Activated naive CD8-positive, alpha-beta T cell treated with anti-CD3 and anti-CD28 coated beads, Interleukin-2, amount 50 U/mL, for 16 hours (primary cell): ENCODE results near the gene HIGD1A.
A peak's percentile ranks its signal among the peaks of the same experiment; 100 is the strongest.

Source experiments
- DNase-seq: peaks from one replicate; pipeline ENCODE4 v3.0.0-alpha.2; 2020; ENCODE audit warnings: low read depth, low spot score

HIGD1A gene

GRCh38 chr3:42804106-42804830 is at the start of gene HIGD1A:
Gene HIGD1A, minus strand, starts transcription at chr3:42804490. Its CDS starts 10,237 bp downstream, at chr3:42794253.
- DNase-seq, result peak; percentile 89

DNA sequence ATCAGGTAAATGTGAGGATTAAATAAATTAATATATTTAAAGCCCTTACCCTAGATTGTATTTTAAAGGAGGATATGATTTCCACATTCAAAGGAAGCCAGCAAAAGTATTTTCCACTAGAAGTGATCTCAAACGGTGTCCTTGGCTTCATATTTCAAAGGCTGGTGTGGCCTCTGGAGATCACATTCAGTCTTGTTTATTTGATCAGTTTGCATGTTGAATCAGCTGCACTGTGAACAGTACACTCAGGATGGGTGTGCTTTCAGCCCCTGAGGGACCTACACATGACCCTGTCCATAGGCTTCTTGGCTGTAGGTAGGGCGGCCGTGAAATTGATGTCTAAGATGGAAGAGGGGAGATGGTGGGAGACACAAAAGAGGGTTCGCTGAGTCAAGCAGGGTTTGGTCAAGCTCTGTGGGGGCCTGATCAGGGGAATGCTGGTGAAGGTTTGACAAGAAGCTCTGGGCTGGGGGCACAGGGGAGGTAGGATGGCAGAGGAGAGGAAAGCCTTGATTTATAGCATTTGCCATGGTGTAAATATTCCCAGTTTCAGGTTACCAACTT is 49.5 kb upstream of the HIGD1A start:
- no peak for DNase-seq

DNA sequence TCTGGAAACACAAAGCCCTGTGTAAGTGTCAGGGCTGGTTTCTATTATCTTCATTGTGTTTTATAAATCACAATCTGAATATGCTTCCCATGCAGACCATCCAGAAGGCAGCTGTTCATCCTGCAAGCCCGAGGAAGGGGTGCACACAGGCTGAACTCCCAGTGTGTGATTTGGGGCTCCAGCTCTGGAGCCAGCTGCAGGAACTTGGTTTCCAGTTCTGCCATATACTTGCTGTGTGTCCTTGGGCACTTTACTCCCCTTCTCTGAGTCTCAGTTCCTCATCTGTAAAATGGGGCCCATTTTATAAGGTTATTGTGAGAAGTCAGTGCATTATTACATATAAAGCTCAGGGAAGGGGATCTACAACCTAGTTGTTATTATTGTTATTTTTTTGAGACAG is 48.8 kb upstream of the HIGD1A start:
- DNase-seq, result no peak

DNA sequence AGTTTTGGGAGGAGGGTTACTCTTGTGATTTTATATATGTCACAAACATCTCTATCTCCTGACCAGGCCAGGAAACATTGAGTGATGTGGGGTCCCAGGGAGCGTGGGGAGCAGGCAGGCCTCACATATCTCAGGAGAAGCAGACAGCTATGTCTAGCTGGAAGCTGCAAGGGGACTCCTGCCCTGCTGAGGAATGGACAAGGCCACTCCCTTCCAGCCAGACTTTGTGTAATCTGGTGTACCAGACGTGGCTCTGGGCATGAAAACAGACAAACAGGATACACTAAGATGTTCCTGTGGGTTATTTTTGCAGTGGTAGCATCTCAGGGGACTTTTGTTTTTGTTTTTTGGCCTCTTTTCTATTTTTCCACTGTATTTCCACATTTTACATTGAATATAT is 48.2 kb upstream of the HIGD1A start:
- DNase-seq, result no peak

DNA sequence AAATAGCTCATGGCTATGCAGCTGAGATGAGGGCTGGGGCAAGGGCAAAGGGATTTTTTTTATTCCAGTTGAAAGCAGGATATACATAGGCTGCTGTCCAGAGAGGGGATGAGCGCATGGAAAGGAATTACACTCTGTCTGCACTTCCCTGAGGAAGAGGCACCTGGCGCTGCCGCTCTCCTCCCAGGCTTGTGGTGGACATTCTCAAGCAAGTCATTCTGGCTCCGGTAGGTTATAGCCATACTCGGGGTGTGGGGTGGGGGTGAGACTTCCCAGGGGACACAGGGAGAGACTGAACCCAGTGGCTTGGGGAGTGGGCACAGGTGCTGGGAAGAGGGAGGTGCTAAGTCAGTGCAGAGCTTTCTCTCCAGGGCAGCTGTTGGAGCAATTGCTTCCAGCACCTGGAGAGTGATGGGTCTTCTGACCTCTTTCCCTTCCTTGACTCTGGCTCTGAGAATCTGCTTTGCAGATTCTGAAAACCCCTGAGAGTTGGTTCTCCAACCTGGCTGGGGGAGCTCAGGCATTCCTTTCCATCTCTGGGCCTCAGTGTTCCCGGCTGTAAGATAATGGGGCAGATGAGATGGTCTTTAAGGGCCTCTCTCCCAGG is 47.0 kb upstream of the HIGD1A start:
- DNase-seq, result no peak

GRCh38 chr3:42850263-42850662 is 46.0 kb upstream of the HIGD1A start:
- no peak for DNase-seq

- no peak for DNase-seq
Observed at GRCh38 chr3:42849017-42849416, 44.7 kb upstream of the HIGD1A start.

GRCh38 chr3:42847731-42848130 is 43.4 kb upstream of the HIGD1A start:
- DNase-seq, result no peak

DNA sequence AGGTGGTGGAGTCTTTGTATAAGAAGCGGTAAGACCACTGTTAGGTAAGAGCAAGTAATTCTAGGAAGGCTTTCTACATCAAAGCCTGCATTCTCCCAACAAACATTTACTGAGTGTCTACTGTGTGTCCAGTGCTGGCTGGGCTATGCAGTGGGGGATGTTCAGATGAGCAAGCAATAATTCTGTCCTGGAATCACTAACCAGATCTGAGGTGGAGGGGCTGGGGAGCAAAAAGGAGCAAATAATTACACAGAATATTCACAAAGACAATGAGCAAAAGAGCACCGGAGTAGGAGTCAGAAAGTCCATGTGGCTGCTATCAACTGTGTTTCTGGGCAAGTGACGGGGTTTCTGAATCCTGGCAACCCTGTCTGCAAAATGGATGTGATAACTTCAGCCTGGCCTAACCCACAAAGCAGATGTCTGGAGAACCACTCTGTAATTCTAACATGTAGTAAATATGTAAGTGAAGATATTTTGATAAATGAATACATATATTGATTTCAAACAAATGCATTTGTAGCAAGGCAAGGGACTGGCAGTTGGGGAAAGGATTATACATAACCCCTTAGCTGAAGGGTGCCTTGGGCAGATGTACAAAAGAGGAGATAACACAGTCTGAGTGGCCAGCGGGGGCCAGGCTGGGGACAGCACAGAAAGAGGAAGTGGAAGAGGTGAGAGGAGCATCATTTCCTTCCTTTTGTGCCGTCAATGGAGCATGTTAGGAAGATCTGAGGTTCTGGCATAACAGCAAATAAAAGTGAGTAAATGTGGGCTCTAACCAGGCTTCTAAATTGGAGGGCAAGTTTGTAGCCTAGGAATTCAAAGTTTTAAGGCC is 42.6 kb upstream of the HIGD1A start:
- DNase-seq, result no peak

DNA sequence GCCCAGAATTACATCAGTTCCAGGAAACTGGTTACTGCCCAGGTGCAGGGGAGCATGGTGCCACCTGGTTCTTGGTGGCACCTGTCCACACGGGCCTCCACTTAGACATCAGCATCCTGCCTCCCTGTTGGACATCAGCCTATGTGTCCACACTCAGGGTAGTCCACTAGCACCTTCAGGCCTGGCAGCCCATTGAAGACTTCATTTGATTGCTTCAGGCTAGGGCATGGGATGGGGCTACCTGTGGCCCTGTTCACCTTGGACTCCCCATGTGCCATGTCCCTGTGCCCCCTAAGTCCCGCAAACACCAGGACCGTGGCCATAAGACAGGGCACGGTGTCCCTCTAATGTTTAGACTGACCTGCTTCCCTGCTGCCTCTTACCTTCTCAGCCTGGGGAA is 40.5 kb upstream of the HIGD1A start:
- DNase-seq, result no peak

GRCh38 chr3:42844412-42844713 is 40.1 kb upstream of the HIGD1A start:
- no peak for DNase-seq

- DNase-seq, result no peak
Observed at GRCh38 chr3:42843713-42844411, 39.6 kb upstream of the HIGD1A start.

DNA sequence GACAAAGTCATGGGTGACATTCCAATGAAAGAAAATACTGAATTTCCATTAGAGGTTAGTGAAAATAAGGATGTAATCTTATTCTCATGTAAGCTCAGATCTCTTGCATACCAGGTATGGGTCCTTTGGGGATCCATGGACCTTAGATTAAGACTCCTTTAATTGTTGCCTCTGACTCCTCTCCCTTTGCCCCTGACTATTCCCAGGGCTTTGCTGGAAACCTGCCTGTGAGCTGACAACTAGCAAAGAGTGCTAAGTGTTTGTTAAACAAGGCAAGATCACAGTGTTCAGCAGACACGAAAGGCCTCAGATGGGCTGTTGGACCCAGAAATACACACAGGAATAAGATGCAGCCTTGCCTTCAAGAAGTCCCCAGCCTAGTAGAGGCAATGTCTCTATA is 37.0 kb upstream of the HIGD1A start:
- no peak for DNase-seq

- no peak for DNase-seq
Observed at GRCh38 chr3:42839616-42840015, 35.3 kb upstream of the HIGD1A start.

DNA sequence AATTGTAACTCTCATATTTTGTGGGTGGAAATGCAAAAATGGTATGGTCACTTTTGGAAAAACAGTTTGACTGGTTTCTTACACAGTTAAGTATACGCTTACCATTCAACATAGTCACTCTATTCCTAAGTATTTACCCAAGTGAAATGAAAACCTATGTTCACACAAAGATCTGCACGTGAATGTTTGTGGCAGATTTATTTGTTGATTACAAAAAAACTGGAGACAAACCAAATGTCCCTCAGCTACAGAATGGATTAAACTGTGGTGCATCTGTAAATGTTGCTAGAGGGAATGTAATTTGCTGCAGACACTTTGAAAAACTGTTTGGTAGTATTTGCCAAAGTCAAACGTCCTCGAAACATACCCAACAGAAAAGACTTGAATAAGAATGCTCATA is 34.3 kb upstream of the HIGD1A start:
- no peak for DNase-seq

DNA sequence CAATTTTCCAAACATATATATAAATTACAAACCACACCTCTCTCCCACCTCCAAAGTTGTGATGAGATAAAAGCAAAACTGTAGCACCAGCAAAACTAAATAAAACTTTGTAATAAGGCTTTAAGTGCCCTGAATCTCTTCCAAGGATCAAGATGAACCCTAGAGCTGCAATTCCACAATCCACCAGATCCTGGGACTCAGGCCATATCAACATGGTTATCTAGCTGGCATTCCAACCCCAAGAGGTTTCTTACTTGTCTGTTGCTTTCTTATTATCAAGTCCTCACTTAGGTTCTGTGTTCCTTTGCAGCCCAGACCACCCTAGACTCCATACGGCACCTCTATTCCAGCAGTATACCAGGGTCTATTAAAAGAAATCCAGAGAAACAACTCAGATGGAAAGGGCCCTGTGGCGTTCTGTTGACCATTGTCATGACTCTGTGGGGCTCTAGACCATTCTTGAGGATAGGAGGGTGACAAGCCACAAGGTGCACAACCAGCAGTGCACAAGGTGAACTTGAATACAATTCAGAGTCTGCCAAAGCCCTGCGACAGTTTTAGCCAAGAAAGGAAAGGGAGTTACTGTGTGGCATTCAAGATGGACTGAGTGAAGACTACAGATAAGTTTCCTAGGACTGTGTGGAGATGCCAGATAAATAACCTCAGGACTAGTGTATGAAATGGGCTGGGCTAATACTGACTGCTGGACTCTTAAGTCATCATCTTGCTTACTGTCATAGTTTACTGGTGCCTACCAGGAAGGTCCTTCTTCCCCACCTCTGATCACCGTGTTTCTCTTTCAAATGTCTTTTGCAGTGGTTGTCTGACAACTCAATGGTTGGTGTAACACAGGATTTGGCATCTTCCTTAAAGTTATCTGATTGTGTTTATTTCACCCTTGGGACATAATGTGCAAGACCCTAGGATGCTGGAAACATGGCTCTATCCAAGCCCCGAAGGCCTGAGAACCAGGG is 32.1 kb upstream of the HIGD1A start:
- no peak for DNase-seq

GRCh38 chr3:42831321-42831713 is 27.0 kb upstream of the HIGD1A start:
- DNase-seq, result peak; percentile 45

GRCh38 chr3:42830437-42831320 is 26.4 kb upstream of the HIGD1A start:
- no peak for DNase-seq

GRCh38 chr3:42829628-42830436 is 25.5 kb upstream of the HIGD1A start:
- DNase-seq, result no peak
